ENCODE results near the gene NEURL1. TPM values are rescaled to one million over a fixed set of nuclear protein-coding genes. Genes with fewer than 3 reads are reported as not detected.
"Not testable (repeated sequence)": the region's sequence is repeated elsewhere in the genome, so short reads cannot be mapped to it uniquely, and the experiment has no call there.

The NEURL1 gene
- total and polyA plus RNA-seq, 9 donors: 12.0 to 30.3 (median 19.3) TPM

DNA sequence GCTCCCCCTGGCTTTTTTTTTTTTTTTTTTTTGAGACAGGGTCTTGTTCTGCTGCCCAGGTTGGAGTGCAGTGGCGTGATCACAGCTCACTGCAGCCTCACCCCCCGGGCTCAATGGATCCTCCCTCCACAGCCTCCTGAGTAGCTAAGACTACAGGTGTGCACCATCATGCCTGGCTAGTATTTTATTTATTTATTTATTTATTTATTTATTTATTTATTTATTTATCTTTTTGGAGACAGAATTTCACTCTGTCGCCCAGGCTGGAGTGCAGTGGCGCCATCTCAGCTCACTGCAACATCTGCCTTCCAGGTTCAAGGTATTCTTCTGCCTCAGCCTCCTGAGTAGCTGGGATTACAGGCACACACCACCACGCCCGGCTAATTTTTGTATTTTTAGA, 10.3 kb downstream of the NEURL1 start:
- not testable (repeated sequence) for H3K27me3 ChIP-seq (ENCODE audit: control insufficient read depth, insufficient read depth, low read length); H3K36me3 ChIP-seq (ENCODE audit: control insufficient read depth, insufficient read depth, low read length); DNase-seq; H3K4me3 ChIP-seq (ENCODE audit: low read length); H3K9me3 ChIP-seq (replicated peaks; ENCODE audit: control insufficient read depth, low read depth, low read length); H3K27ac ChIP-seq (ENCODE audit: low read length)
- 100% methylated on average over 1 of the region's 6 CpGs for WGBS (ENCODE audit: insufficient coverage)
- peaks cover 10% of the 10 kb centered on the region for H3K4me1 ChIP-seq (ENCODE audit: control insufficient read depth, insufficient read depth, low read length)

DNA sequence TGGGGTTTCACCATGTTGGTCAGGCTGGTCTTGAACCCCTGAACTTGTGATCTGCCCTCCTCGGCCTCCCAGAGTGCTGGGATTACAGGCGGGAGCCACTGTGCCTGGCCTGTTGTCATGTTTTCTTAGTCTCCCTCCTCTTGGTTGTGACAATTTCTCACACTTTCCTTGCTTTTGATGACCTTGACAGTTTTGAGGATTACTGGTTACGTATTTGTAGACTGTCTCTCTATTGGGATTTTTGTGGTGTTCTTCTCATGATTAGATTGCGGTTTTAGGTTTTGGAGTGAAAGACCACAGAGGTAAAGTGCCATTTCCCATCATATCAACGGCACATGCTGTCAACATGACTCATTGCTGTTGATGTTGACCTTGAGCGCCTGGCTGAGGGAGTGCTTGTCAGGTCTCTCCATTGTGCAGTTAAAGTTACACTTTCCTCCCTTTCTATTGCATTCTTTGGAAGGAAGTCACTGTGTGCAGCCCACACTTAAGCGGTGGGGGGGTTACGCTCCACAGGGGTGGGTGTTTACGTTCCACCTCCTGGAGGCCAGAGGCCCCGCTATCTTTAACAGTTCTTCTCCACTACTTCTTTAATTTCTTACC, 10.8 kb downstream of the NEURL1 start:
- H3K36me3 ChIP-seq (ENCODE audit: control insufficient read depth, insufficient read depth, low read length): no peaks in the 10 kb centered on the region
- no peak for DNase-seq
- H3K4me1 ChIP-seq (ENCODE audit: control insufficient read depth, insufficient read depth, low read length): peaks cover 9% of the 10 kb centered on the region
- no peaks in the 10 kb centered on the region for H3K9me3 ChIP-seq (replicated peaks; ENCODE audit: control insufficient read depth, low read depth, low read length)
- WGBS (ENCODE audit: insufficient coverage): 40% methylated on average over 1 of the region's 10 CpGs
- no peak overlapping the region for H3K4me3 ChIP-seq (ENCODE audit: low read length)
- no peak overlapping the region for H3K27ac ChIP-seq (ENCODE audit: low read length)
- H3K27me3 ChIP-seq (ENCODE audit: control insufficient read depth, insufficient read depth, low read length): peaks cover 2% of the 10 kb centered on the region

GRCh38 chr10:103506061-103506460, 12.6 kb downstream of the NEURL1 start:
- no peak overlapping the region for H3K27ac ChIP-seq (ENCODE audit: low read length)
- 81% methylated on average over 3 of the region's 4 CpGs for WGBS (ENCODE audit: insufficient coverage)
- H3K4me1 ChIP-seq (ENCODE audit: control insufficient read depth, insufficient read depth, low read length): peaks cover 9% of the 10 kb centered on the region
- H3K36me3 ChIP-seq (ENCODE audit: control insufficient read depth, insufficient read depth, low read length): no peaks in the 10 kb centered on the region
- H3K4me3 ChIP-seq (ENCODE audit: low read length): no peak overlapping the region
- H3K9me3 ChIP-seq (replicated peaks; ENCODE audit: control insufficient read depth, low read depth, low read length): no peaks in the 10 kb centered on the region
- no peak for DNase-seq
- H3K27me3 ChIP-seq (ENCODE audit: control insufficient read depth, insufficient read depth, low read length): no peaks in the 10 kb centered on the region

- Histone ChIP-seq H3K27me3 (ENCODE audit: control insufficient read depth, insufficient read depth, low read length) (no peaks in the 10 kb centered on the region), H3K36me3 (ENCODE audit: control insufficient read depth, insufficient read depth, low read length) (no peaks in the 10 kb centered on the region), H3K4me1 (ENCODE audit: control insufficient read depth, insufficient read depth, low read length) (peaks cover 9% of the 10 kb centered on the region), H3K27ac (ENCODE audit: low read length) (no peak overlapping the region), H3K9me3 (replicated peaks; ENCODE audit: control insufficient read depth, low read depth, low read length) (no peaks in the 10 kb centered on the region), H3K4me3 (ENCODE audit: low read length) (no peak overlapping the region)
- WGBS (ENCODE audit: insufficient coverage): 30% methylated on average over 7 of the region's 10 CpGs
- no peak for DNase-seq
Observed at GRCh38 chr10:103507235-103508191, 14.0 kb downstream of the NEURL1 start.

GRCh38 chr10:103510046-103510685, 16.7 kb downstream of the NEURL1 start:
- Histone ChIP-seq H3K27ac (ENCODE audit: low read length) (no peak overlapping the region), H3K36me3 (ENCODE audit: control insufficient read depth, insufficient read depth, low read length) (no peaks in the 10 kb centered on the region), H3K9me3 (replicated peaks; ENCODE audit: control insufficient read depth, low read depth, low read length) (no peaks in the 10 kb centered on the region), H3K27me3 (ENCODE audit: control insufficient read depth, insufficient read depth, low read length) (no peaks in the 10 kb centered on the region), H3K4me1 (ENCODE audit: control insufficient read depth, insufficient read depth, low read length) (peaks cover 16% of the 10 kb centered on the region), H3K4me3 (ENCODE audit: low read length) (no peak overlapping the region)
- WGBS (ENCODE audit: insufficient coverage): 93% methylated on average over 7 of the region's 8 CpGs
- no peak for DNase-seq

DNA sequence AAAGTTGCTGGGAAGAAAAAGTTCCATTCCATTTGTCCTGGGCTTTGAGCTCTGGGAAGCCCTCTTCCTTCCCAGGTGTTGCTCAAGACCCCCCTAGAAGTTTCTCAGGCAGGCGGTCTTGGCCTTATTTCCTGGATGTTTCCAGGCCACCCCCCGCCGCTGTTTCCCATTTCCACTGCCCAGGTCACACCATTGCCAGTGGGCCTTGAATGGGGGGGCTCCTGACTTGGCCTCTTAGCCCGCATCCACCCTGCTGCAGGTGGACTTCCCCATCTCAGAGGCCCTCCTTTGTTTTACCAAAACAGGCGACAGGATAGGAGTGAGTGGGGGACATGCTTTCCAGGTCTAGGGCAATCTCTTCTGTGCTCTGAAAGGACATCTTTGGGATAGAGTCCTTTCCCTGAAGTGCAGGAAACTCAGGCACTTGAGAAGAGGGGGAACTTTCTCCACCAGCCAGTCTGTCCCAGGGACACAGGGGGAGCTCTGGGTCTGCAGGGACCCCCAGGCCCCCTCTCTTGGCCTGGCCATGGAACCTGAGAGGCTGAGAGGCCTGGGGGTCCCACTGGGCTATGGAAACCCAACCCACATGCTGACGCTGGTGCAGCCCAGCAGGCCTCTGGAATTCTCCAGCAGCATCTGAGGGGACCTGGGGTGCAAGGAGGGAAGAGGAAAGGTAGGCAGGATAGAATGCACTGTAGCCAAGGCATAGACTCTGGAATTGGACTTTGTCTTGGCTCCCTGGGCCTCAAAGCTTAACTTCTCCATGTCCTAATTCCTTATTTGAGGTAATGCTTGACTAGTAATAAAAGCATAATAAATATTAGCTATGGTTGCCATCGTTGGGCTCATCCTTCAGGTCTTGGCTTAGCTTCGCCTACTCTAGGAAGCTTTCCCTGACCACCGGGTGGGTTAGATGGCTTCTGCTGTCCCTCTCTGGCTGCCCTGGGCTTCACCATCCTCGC, 17.6 kb downstream of the NEURL1 start:
- Histone ChIP-seq H3K4me3 (ENCODE audit: low read length) (no peak overlapping the region), H3K27ac (ENCODE audit: low read length) (no peak overlapping the region), H3K27me3 (ENCODE audit: control insufficient read depth, insufficient read depth, low read length) (no peaks in the 10 kb centered on the region), H3K4me1 (ENCODE audit: control insufficient read depth, insufficient read depth, low read length) (peaks cover 16% of the 10 kb centered on the region), H3K9me3 (replicated peaks; ENCODE audit: control insufficient read depth, low read depth, low read length) (no peaks in the 10 kb centered on the region), H3K36me3 (ENCODE audit: control insufficient read depth, insufficient read depth, low read length) (no peaks in the 10 kb centered on the region)
- no peak for DNase-seq
- WGBS (ENCODE audit: insufficient coverage): 79% methylated on average over 5 of the region's 10 CpGs

GRCh38 chr10:103512166-103512565, 18.7 kb downstream of the NEURL1 start:
- Histone ChIP-seq H3K27ac (ENCODE audit: low read length) (no peak overlapping the region), H3K9me3 (replicated peaks; ENCODE audit: control insufficient read depth, low read depth, low read length) (no peaks in the 10 kb centered on the region), H3K4me3 (ENCODE audit: low read length) (no peak overlapping the region), H3K36me3 (ENCODE audit: control insufficient read depth, insufficient read depth, low read length) (no peaks in the 10 kb centered on the region), H3K4me1 (ENCODE audit: control insufficient read depth, insufficient read depth, low read length) (peaks cover 16% of the 10 kb centered on the region), H3K27me3 (ENCODE audit: control insufficient read depth, insufficient read depth, low read length) (no peaks in the 10 kb centered on the region)
- DNase-seq: no peak

GRCh38 chr10:103512591-103513379, 19.3 kb downstream of the NEURL1 start:
- H3K27me3 ChIP-seq (ENCODE audit: control insufficient read depth, insufficient read depth, low read length): no peaks in the 10 kb centered on the region
- 68% methylated on average over 9 of the region's 13 CpGs for WGBS (ENCODE audit: insufficient coverage)
- no peak for DNase-seq

GRCh38 chr10:103513380-103514060, 20.0 kb downstream of the NEURL1 start:
- 75% methylated on average over 5 of the region's 8 CpGs for WGBS (ENCODE audit: insufficient coverage)
- DNase-seq: no peak
- H3K36me3 ChIP-seq (ENCODE audit: control insufficient read depth, insufficient read depth, low read length): no peaks in the 10 kb centered on the region
- H3K27me3 ChIP-seq (ENCODE audit: control insufficient read depth, insufficient read depth, low read length): no peaks in the 10 kb centered on the region
- H3K9me3 ChIP-seq (replicated peaks; ENCODE audit: control insufficient read depth, low read depth, low read length): no peaks in the 10 kb centered on the region
- H3K27ac ChIP-seq (ENCODE audit: low read length): no peak overlapping the region
- H3K4me1 ChIP-seq (ENCODE audit: control insufficient read depth, insufficient read depth, low read length): peaks cover 8% of the 10 kb centered on the region
- H3K4me3 ChIP-seq (ENCODE audit: low read length): no peak overlapping the region

More at GRCh38 chr10:103512591-103513379, 19.3 kb downstream of the NEURL1 start:
- H3K27ac ChIP-seq (ENCODE audit: low read length): no peak overlapping the region
- H3K36me3 ChIP-seq (ENCODE audit: control insufficient read depth, insufficient read depth, low read length): no peaks in the 10 kb centered on the region
- H3K4me3 ChIP-seq (ENCODE audit: low read length): no peak overlapping the region
- no peaks in the 10 kb centered on the region for H3K9me3 ChIP-seq (replicated peaks; ENCODE audit: control insufficient read depth, low read depth, low read length)
- H3K4me1 ChIP-seq (ENCODE audit: control insufficient read depth, insufficient read depth, low read length): peaks cover 12% of the 10 kb centered on the region
